ENCODE measurements around the gene SMG6.
"Not testable (repeated sequence)": the region's sequence is repeated elsewhere in the genome, so short reads cannot be mapped to it uniquely, and the experiment has no call there.

SMG6 gene

DNA sequence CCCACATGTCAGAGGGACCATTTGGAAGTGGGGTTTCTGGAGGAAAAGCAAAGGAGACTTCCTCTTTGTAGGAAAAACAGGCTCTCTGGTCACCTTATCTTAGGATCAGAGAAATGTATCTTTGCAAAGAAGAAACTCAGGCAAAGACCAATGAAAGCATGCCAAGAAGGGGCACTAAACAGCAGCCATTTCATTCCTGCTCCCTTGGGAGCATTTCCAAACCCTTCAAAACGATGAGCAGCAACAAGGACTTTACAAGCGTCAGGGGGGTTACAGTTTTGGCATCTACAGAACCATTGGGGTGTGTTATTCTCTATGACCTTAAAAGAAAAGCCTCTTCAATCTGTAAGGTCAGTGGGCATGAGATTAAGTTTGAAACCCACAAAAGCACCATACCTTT is 122.8 kb downstream of the SMG6 start:
- no peak for DNase-seq (ENCODE audit: low spot score)
- no peak for FAIRE-seq

DNA sequence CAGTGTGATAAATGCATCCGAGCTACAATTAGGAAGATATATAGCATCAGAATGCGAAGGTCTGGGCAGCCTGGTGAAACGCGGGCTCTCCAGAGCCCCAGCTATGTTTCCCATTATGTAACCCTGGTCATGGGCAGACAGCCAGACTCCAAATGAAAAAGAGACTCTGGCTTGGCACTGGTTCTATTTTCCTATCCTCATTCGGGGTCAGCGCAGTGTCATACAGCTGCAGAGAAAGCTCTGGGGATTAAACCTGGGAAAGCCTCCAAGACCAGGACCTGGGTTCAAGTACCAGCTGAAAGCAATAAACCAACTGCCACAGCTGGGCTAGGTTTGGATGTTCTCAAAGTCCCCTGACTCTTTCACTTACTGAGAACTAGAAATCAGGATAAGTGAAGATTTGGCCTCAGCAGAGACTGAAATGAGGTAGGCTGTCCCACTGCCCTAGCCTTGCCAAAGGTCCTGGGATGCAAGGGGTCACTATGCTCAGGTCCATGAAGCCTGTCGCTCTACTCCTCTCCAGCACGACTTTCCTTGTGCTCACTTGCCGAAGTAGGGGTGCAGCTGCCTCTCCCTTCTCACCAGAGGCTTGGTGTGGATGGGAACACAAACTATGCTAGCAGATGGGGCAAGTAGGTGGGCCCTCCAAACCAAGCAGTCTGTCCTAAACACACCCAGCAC is 123.8 kb downstream of the SMG6 start:
- DNase-seq (ENCODE audit: low spot score) (no peak), FAIRE-seq (no peak)

DNA sequence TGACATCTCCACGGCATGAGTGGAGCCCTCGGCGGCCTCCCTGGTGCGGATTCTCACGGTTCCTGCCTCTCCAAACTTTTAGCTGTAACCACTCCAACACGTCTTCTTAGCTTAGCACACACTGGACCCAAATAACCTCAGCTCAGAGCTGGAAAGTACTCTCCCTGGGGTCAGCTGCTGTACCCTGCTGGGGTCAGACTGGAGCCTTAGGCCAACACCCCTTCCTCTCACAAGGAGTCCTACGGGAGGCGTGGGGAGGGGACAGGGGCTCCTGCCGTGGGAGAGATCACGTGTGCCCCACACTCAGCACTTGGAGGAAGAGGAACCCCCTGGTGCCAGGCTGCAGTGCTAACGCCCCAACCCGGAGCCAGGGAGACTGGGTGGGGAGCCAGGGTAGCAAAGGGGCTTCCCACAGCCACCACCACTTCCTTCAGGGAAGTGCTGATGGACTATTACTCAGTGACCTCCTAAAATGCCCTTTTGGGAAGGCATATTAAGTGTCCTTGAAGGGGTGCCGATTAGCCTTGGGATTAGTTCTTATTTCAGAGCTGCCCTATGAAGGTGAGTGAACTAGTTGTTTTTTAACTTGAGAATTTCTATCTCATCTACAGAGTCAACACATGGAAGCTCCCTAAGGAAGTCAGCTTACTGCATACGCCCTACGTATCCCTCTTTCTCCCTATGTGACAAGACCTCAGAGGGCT is 124.6 kb downstream of the SMG6 start:
- DNase-seq (ENCODE audit: low spot score) (no peak), FAIRE-seq (no peak)

- FAIRE-seq (no peak), DNase-seq (ENCODE audit: low spot score) (no peak)
Observed at GRCh38 chr17:2177235-2177811, 126.3 kb downstream of the SMG6 start.

DNA sequence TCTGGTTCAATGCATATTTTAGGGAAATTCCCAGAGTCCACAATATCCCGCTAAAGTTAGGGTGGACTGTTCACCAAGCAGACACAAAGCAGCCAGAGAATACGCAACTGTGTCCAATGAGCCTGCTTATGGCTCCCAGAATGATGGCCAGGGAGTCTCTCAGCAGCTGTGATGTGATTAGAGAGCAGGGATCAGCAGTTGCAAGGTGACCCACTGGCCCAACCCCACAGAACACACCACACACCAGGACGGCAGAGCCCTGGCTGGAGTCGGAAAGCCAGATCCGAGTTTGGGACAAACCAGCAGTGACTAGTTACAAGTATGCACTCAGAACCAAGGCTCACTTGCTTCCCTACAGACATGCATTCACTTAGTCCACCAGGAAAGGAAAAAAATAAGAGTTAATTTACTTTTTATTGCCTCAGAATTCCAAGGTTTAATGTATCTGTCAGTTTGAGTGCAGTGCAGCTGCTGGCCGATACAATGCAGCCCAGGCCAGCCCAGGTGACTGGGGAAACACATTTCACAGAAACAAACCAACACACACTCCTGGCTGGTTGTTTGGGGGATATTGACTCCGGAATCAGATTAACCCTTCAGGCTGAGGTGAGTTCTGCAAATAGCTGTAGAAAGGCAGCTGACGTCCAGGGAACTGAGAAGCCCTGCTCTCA is 127.0 kb downstream of the SMG6 start:
- FAIRE-seq: no peak
- no peak for DNase-seq (ENCODE audit: low spot score)

DNA sequence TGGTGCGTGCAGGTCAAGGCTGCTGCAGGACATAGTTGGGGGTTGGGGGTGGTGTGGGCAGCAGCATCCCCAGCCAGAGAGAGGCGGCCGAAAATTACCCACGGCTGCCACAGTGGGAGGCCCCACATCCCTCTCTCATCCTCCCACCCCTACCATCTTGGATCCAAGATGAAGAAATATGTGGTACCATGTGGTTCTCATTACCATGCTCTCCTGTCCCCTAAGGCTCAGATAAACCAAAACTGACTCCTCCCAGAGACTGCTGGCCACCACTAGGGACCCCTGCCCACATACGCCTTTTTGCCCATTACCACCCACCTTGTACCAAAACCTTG is 128.3 kb downstream of the SMG6 start:
- no peak for FAIRE-seq
- DNase-seq (ENCODE audit: low spot score): no peak

- FAIRE-seq (no peak), DNase-seq (ENCODE audit: low spot score) (no peak)
Observed at GRCh38 chr17:2174468-2175293, 128.9 kb downstream of the SMG6 start.

DNA sequence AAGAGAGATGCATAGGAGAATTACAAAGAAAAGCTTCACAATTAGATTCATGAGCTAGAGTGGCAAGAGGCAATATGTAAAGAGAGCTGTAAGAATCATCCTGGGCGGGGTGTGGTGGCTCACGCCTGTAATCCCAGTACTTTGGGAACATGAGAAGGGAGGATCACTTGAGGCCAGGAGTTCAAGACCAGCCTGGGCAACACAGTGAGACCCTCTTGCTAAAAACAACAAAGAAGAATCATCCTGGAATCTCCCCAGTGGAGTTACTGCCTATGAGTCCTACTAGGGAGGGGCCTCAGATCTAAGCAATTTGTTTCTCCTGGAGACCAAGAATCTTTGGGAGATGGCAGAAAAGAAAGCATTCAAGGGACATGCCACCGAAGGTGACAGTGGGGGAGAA is 129.6 kb downstream of the SMG6 start:
- DNase-seq (ENCODE audit: low spot score) (no peak), FAIRE-seq (no peak)

DNA sequence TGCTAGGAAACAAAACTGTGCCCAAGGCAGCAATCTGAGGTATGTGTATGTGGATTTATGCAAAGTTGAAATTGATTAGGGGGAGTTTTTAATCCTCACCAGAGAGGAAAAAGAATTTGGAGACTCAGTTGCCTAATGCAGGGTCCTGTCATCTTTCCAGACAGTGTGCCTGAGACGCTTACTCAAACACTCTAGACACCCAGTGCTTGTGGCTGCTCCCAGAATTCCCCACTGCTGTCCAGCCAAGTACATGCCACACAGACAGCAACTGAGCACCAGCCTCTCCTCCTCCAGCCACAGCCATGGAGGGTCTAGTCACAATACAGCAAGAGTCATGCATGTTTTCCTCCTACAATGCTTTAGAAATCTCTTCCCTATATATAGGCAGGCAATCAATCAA is 130.6 kb downstream of the SMG6 start:
- DNase-seq (ENCODE audit: low spot score) (peak; percentile 23), FAIRE-seq (no peak)

- DNase-seq (ENCODE audit: low spot score) (peak; percentile 60), FAIRE-seq (no peak)
Observed at GRCh38 chr17:2172077-2172851, 131.3 kb downstream of the SMG6 start.

- no peak for DNase-seq (ENCODE audit: low spot score)
- FAIRE-seq: no peak
Observed at GRCh38 chr17:2171702-2172076, 131.9 kb downstream of the SMG6 start.

- DNase-seq (ENCODE audit: low spot score) (no peak), FAIRE-seq (no peak)
Observed at GRCh38 chr17:2170023-2170422, 133.6 kb downstream of the SMG6 start.

- FAIRE-seq; DNase-seq (ENCODE audit: low spot score): not testable (repeated sequence)
Observed at GRCh38 chr17:2165723-2166122, 137.9 kb downstream of the SMG6 start.

GRCh38 chr17:2158396-2158780 is 145.2 kb downstream of the SMG6 start:
- FAIRE-seq: no peak
- DNase-seq (ENCODE audit: low spot score): no peak

- FAIRE-seq (no peak), DNase-seq (ENCODE audit: low spot score) (no peak)
Observed at GRCh38 chr17:2157675-2158395, 145.8 kb downstream of the SMG6 start.

DNA sequence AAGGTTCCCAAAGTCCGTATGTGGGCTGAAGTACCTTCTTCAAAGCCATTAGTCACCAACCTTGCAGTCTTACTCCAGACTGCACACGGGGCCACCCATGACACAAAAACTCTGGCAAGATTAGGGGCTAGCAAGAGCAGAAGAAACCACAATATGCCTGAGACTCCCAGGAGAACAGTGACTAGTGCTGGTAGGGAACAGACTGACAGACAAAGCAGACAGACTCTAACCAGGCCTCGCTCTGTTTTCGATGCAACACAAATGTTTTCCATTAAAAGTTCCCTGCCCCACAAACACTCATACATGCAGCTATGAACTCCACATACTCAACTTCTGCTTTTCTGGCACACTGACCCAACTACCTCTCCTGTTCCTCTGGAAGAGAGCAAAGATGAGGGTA is 146.5 kb downstream of the SMG6 start:
- no peak for DNase-seq (ENCODE audit: low spot score)
- no peak for FAIRE-seq

DNA sequence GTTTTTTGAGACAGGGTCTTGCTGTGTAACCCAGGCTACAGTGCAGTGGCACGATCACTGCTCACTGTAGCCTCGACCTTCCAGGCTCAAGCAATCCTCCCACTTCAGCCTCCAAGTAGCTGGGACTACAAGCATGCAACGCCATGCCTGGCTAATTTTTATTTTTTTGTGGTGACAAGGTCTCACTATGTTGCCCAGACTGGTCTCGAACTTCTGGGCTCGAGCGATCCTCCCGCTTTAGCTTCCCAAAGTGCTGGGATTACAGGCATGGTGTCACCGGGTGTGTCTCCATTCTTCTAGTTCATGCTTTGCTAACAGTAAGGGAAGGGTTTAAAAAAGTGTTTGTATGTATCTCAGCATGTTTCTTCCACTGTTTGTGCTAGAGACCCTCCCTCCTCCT is 146.9 kb downstream of the SMG6 start:
- DNase-seq (ENCODE audit: low spot score) (no peak), FAIRE-seq (no peak)

DNA sequence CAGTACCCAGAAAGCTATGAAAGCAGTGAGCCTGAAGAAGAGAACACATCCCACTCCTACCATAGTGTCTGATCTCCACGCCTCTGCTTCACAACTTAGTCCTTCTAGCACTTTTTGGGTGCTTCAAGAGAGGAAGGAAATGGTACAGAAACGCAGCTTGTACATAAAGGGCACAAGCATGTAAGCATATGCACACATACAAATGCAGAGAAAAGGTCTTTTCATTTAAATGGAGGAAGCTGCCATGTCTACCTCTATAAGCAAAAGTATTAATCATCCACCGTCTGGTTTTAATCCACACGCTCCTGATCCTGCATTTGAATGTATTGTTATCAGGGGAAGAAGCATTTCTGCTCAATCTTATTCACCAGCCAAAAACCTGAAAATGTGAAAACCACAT is 148.0 kb downstream of the SMG6 start:
- no peak for FAIRE-seq
- no peak for DNase-seq (ENCODE audit: low spot score)

GRCh38 chr17:2151358-2152033 is 152.1 kb downstream of the SMG6 start:
- DNase-seq (ENCODE audit: low spot score) (no peak), FAIRE-seq (no peak)

DNA sequence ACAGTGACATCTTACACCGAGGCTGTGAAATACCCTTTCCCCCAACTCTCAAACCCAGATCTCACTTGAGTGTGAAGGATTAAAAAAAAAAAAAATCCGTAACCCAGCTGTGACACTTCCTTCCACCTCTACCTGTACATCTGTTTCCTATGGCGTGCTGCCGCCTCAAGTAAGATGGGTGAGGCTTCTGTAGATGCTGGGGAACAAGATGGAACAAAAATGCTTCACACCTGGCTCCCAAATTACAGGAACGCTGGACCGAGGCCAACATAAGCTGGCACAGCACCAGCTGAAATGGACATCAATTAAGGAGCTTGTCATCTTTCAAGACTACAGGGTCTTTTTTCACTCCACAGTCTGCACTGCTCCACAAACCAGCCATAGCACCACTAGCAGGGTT is 152.8 kb downstream of the SMG6 start:
- no peak for DNase-seq (ENCODE audit: low spot score)

More for the DNA sequence above, 152.8 kb downstream of the SMG6 start:
- no peak for FAIRE-seq

Data from RCC 7860 (cell line).